Measurements from ENCODE around the gene AJAP1. TPM values are rescaled to one million over a fixed set of nuclear protein-coding genes. Genes with fewer than 3 reads are reported as not detected.

AJAP1 gene
- total and polyA plus RNA-seq, 2 donors (not counting 1 experiment from before 2014, with no cell fraction given): 0.01 TPM; not detected in 1

DNA sequence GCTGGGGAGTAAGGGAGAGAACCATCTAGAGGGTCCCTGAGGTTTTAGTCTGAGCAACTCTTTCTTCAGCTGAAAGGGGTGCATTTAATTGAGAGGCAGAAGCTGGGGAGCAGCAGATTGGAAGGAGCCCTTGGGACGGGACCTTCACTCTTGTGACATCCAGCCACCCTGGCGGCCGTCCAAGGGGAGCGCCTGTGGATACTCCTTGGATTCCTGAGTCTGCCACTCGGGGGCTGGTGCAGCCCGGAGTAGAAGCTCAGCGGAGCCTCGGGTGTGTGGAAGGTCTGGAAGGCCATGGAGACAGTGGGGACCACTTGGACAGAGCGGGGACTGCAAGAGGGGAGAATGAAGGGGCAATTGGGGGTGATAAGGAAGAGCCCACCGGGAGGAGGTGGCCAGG, 68.7 kb downstream of the AJAP1 start:
- Histone ChIP-seq H3K4me3 (replicated peaks in 1 of 4; ENCODE audit: control extremely low read depth in 1 of 4, insufficient read depth in 1 of 4, low read depth in 3 of 4, low read length in 4 of 4) (no peak overlapping the region), H3K36me3 (ENCODE audit: control insufficient read depth, insufficient read depth, low read length) (no peaks in the 10 kb centered on the region), H4K20me1 (ENCODE audit: control insufficient read depth, extremely low read depth, insufficient read depth, low read length) (no peaks in the 10 kb centered on the region), H2AFZ (ENCODE audit: low read length) (no peak overlapping the region), H3K4me2 (ENCODE audit: extremely low read depth, insufficient read depth, low read length) (no peak overlapping the region), H3K79me2 (ENCODE audit: control insufficient read depth, insufficient read depth, low read length) (no peaks in the 10 kb centered on the region), H3K27ac (ENCODE audit: insufficient read depth, low read length) (no peak overlapping the region), H3K9me3 (ENCODE audit: control insufficient read depth, insufficient read depth, low read depth, low read length) (no peaks in the 10 kb centered on the region), H3K9ac (ENCODE audit: insufficient read depth, low read length) (no peak overlapping the region), H3K27me3 (ENCODE audit: control insufficient read depth, insufficient read depth, low read length) (no peaks in the 10 kb centered on the region), H3K4me1 (ENCODE audit: control insufficient read depth, extremely low read depth, insufficient read depth, low read length) (no peaks in the 10 kb centered on the region)
- no peak for DNase-seq (ENCODE audit: low read depth in 2 of 2)
- TF ChIP-seq, protein P1, sequence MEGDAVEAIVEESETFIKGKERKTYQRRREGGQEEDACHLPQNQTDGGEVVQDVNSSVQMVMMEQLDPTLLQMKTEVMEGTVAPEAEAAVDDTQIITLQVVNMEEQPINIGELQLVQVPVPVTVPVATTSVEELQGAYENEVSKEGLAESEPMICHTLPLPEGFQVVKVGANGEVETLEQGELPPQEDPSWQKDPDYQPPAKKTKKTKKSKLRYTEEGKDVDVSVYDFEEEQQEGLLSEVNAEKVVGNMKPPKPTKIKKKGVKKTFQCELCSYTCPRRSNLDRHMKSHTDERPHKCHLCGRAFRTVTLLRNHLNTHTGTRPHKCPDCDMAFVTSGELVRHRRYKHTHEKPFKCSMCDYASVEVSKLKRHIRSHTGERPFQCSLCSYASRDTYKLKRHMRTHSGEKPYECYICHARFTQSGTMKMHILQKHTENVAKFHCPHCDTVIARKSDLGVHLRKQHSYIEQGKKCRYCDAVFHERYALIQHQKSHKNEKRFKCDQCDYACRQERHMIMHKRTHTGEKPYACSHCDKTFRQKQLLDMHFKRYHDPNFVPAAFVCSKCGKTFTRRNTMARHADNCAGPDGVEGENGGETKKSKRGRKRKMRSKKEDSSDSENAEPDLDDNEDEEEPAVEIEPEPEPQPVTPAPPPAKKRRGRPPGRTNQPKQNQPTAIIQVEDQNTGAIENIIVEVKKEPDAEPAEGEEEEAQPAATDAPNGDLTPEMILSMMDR (conservative IDR thresholded peaks at IDR 0.05 in 1 of 2, IDR thresholded peaks at IDR 0.05 in 1 of 2; ENCODE audit: low read depth in 1 of 2, low read length in 2 of 2): no peak
- TF ChIP-seq EZH2 (IDR thresholded peaks at IDR 0.05; ENCODE audit: low read length, missing control alignments): no peak

DNA sequence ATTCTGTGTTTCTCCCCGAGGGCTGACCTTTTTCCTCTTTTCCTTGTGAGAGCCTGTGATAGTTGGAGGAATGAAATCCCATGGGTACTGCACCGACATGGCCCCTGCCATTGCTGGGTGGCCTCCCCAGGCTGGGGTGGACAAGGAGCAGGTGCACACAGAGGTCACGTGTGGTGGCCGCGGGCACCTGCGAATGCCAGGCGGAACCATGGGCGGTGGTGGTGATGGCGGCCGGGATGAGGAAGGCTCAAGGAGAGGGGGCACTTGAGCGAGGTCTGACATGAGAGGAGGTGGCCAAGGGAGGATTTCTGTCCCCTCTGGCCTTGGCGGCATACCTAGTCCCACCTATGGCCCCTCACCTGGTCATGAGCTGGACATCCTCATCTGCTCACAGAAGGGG, 69.6 kb downstream of the AJAP1 start:
- H3K27ac ChIP-seq (ENCODE audit: insufficient read depth, low read length): no peak overlapping the region
- H3K36me3 ChIP-seq (ENCODE audit: control insufficient read depth, insufficient read depth, low read length): no peaks in the 10 kb centered on the region
- H3K9ac ChIP-seq (ENCODE audit: insufficient read depth, low read length): no peak overlapping the region
- H3K4me2 ChIP-seq (ENCODE audit: extremely low read depth, insufficient read depth, low read length): no peak overlapping the region
- H3K79me2 ChIP-seq (ENCODE audit: control insufficient read depth, insufficient read depth, low read length): no peaks in the 10 kb centered on the region
- H4K20me1 ChIP-seq (ENCODE audit: control insufficient read depth, extremely low read depth, insufficient read depth, low read length): no peaks in the 10 kb centered on the region
- H3K4me1 ChIP-seq (ENCODE audit: control insufficient read depth, extremely low read depth, insufficient read depth, low read length): no peaks in the 10 kb centered on the region
- H3K9me3 ChIP-seq (ENCODE audit: control insufficient read depth, insufficient read depth, low read depth, low read length): no peaks in the 10 kb centered on the region
- no peaks in the 10 kb centered on the region for H3K27me3 ChIP-seq (ENCODE audit: control insufficient read depth, insufficient read depth, low read length)
- TF ChIP-seq EZH2 (IDR thresholded peaks at IDR 0.05; ENCODE audit: low read length, missing control alignments): no peak
- TF ChIP-seq, protein P1 (conservative IDR thresholded peaks at IDR 0.05 in 1 of 2, IDR thresholded peaks at IDR 0.05 in 1 of 2; ENCODE audit: low read depth in 1 of 2, low read length in 2 of 2): no peak
- no peak for DNase-seq (ENCODE audit: low read depth in 2 of 2)
- H2AFZ ChIP-seq (ENCODE audit: low read length): no peak overlapping the region
- H3K4me3 ChIP-seq (replicated peaks in 1 of 4; ENCODE audit: control extremely low read depth in 1 of 4, insufficient read depth in 1 of 4, low read depth in 3 of 4, low read length in 4 of 4): no peak overlapping the region

DNA sequence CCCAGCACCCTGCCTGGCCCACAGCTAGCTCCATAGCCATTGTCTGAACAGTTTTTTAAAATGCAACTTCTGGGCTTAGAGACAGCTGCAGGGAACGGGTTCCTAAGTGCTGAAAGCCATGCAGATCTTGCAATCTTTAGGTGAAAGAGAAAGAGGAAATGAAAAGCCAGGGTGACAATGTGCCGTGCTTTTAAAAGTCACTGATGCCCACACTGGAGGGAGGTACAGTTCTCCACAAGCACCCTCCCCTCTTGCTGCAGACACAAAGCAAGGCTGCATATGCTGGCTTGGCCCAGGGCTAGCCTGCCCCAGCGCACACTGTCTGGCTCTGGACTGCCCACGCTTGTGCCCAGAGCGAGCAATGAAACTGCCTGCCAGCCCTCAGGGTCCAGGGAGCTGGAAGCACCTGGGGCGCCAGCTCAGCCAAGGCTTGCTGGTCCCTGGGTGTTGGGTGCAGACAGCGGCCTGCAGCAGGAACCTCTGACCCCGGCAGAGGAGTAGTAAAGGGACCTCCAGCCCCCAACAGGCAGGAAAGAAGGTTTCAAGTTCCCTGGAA, 70.4 kb downstream of the AJAP1 start:
- TF ChIP-seq, protein P1 (conservative IDR thresholded peaks at IDR 0.05 in 1 of 2, IDR thresholded peaks at IDR 0.05 in 1 of 2; ENCODE audit: low read depth in 1 of 2, low read length in 2 of 2): no peak
- no peak for TF ChIP-seq EZH2 (IDR thresholded peaks at IDR 0.05; ENCODE audit: low read length, missing control alignments)
- Histone ChIP-seq H3K27ac (ENCODE audit: insufficient read depth, low read length) (no peak overlapping the region), H3K4me3 (replicated peaks in 1 of 4; ENCODE audit: control extremely low read depth in 1 of 4, insufficient read depth in 1 of 4, low read depth in 3 of 4, low read length in 4 of 4) (no peak overlapping the region)

More for the DNA sequence above, 70.4 kb downstream of the AJAP1 start:
- DNase-seq (ENCODE audit: low read depth in 2 of 2): no peak
- Histone ChIP-seq H3K9ac (ENCODE audit: insufficient read depth, low read length) (no peak overlapping the region), H3K4me1 (ENCODE audit: control insufficient read depth, extremely low read depth, insufficient read depth, low read length) (no peaks in the 10 kb centered on the region), H4K20me1 (ENCODE audit: control insufficient read depth, extremely low read depth, insufficient read depth, low read length) (no peaks in the 10 kb centered on the region), H2AFZ (ENCODE audit: low read length) (no peak overlapping the region), H3K9me3 (ENCODE audit: control insufficient read depth, insufficient read depth, low read depth, low read length) (no peaks in the 10 kb centered on the region), H3K36me3 (ENCODE audit: control insufficient read depth, insufficient read depth, low read length) (no peaks in the 10 kb centered on the region), H3K4me2 (ENCODE audit: extremely low read depth, insufficient read depth, low read length) (no peak overlapping the region), H3K27me3 (ENCODE audit: control insufficient read depth, insufficient read depth, low read length) (no peaks in the 10 kb centered on the region), H3K79me2 (ENCODE audit: control insufficient read depth, insufficient read depth, low read length) (no peaks in the 10 kb centered on the region)

Data from fibroblast of lung (primary cell).